K562 (cell line): ENCODE measurements around the gene SPTBN4. TPM values are rescaled to one million over a fixed set of nuclear protein-coding genes. Genes with fewer than 3 reads are reported as not detected.

Experiments
- ATAC-seq: fragments of 200-7000 bp; cut with Tn5 transposase; 3 replicates; pipeline ENCODE4 v1.9.1; 2020; ENCODE audit warnings: moderate library complexity
- BruUV-seq: library from RNA; stranded (reverse); fragments of 400-500 nt; replicated peaks from 2 replicates; lab custom pipeline; 2021; lab: Mats Ljungman, UMichigan
- CTCF ChIA-PET: fragments of 300-600 bp; formaldehyde crosslinking; extraction: SDS; loops from one replicate; lab custom pipeline; 2021; ENCODE audit warnings: low intra/inter-chr PET ratio; lab: Yijun Ruan, JAX
- POLR2A ChIA-PET: fragments of 300-600, 350-650 bp; sonication (Branson Sonifier 250); formaldehyde crosslinking; extraction: SDS; loops from one replicate; lab custom pipeline; 2021; ENCODE audit warnings: antibody characterized with exemption, inconsistent platforms; lab: Yijun Ruan, JAX
- DNase-seq, 4 experiments: peaks; one replicate each; pipeline versions ENCODE4 v3.0.0 to v3.0.0-alpha.2; 2011 to 2018; ENCODE audit warnings: low spot score in 3 of 4, mixed read lengths in 3 of 4; ENCODE audit errors: extremely low read depth in 1 of 4
- FAIRE-seq: peaks from 2 replicates; lab custom pipeline; 2011; peaks lifted over from hg19 to GRCh38; lab: Jason Lieb, UNC
- H2AFZ ChIP-seq: 2 replicates; pipeline ENCODE4 v1.6.0; 2011; ENCODE audit warnings: low read depth, low read length, control low read depth, inconsistent platforms
- H3K27ac ChIP-seq: fragments of 200-600 bp; 3 replicates; pipeline ENCODE4 v1.8.0; 2011; ENCODE audit warnings: low read depth, mild to moderate bottlenecking, control low read depth, inconsistent platforms, low read length, moderate library complexity, mixed read lengths; ENCODE audit errors: extremely low read depth
- H3K27me3 ChIP-seq, 2 experiments: fragments of 300-600 bp in 1 of 2; 2 replicates in 1 of 2; 3 replicates in 1 of 2; pipeline versions ENCODE4 v1.6.0 to v1.8.0; 2011; ENCODE audit warnings: inconsistent platforms in 2 of 2, low read length in 2 of 2, mild to moderate bottlenecking in 1 of 2, mixed read lengths in 1 of 2, moderate library complexity in 1 of 2; ENCODE audit not compliant: control insufficient read depth in 2 of 2, insufficient read depth in 2 of 2
- H3K36me3 ChIP-seq: fragments of 300-600 bp; 3 replicates; pipeline ENCODE4 v1.8.0; 2011; ENCODE audit warnings: mild to moderate bottlenecking, low read length, inconsistent platforms; ENCODE audit not compliant: control insufficient read depth, insufficient read depth
- H3K4me1 ChIP-seq, 2 experiments: fragments of 200-600 bp in 1 of 2; replicated peaks in 1 of 2; 2 replicates in 1 of 2; 3 replicates in 1 of 2; pipeline versions ENCODE4 v1.5.1 to v1.8.0; 2011; ENCODE audit warnings: inconsistent platforms in 2 of 2, low read length in 2 of 2, mild to moderate bottlenecking in 1 of 2, mixed read lengths in 1 of 2, moderate library complexity in 1 of 2; ENCODE audit not compliant: control insufficient read depth in 2 of 2, insufficient read depth in 2 of 2
- H3K4me2 ChIP-seq: 2 replicates; pipeline ENCODE4 v1.6.1; 2011; ENCODE audit warnings: low read length, control low read depth, inconsistent platforms, mixed read lengths; ENCODE audit not compliant: insufficient read depth
- H3K4me3 ChIP-seq: fragments of 200-600 bp; sonication (generic), shearing (Covaris generic); 2 replicates; pipeline ENCODE4 v1.5.1; 2016; ENCODE audit warnings: control low read depth, inconsistent platforms
- H3K79me2 ChIP-seq: fragments of 200-600 bp; 3 replicates; pipeline ENCODE4 v1.8.0; 2011; ENCODE audit warnings: low read length, inconsistent platforms; ENCODE audit not compliant: control insufficient read depth, insufficient read depth
- H3K9ac ChIP-seq, 2 experiments: 2 replicates each; pipeline versions ENCODE4 v1.6.0 to v1.6.1; 2011; ENCODE audit warnings: low read depth in 2 of 2, low read length in 2 of 2, control low read depth in 1 of 2, inconsistent platforms in 1 of 2, mild to moderate bottlenecking in 1 of 2, mixed read lengths in 1 of 2; ENCODE audit not compliant: insufficient read depth in 1 of 2
- H3K9me1 ChIP-seq: one replicate; pipeline ENCODE4 v1.6.0; 2011; ENCODE audit warnings: inconsistent platforms, mild to moderate bottlenecking, low read length, moderate library complexity; ENCODE audit not compliant: control insufficient read depth, insufficient read depth
- H3K9me3 ChIP-seq: replicated peaks from 2 replicates; pipeline ENCODE4 v1.5.1; 2011; ENCODE audit warnings: low read depth, low read length, inconsistent platforms; ENCODE audit not compliant: control insufficient read depth, insufficient read depth
- H4K20me1 ChIP-seq: replicated peaks from 2 replicates; pipeline ENCODE4 v1.6.1; 2011; ENCODE audit warnings: low read length, inconsistent platforms, mixed read lengths; ENCODE audit not compliant: control insufficient read depth, insufficient read depth
- CCNT2 ChIP-seq: IDR thresholded peaks from 2 replicates; pipeline ENCODE4 v1.6.1; 2011; ENCODE audit warnings: borderline replicate concordance, low read depth, mild to moderate bottlenecking, moderate library complexity, mixed read lengths, low read length; ENCODE audit not compliant: insufficient read length; ENCODE audit errors: extremely low read depth
- E2F6 ChIP-seq, 2 experiments: IDR thresholded peaks; 2 replicates each; pipeline ENCODE4 v1.6.1; 2011; ENCODE audit warnings: borderline replicate concordance in 1 of 2, control low read depth in 1 of 2, low read depth in 1 of 2, low read length in 1 of 2, mild to moderate bottlenecking in 1 of 2, mixed read lengths in 1 of 2, moderate library complexity in 1 of 2; ENCODE audit not compliant: insufficient read depth in 1 of 2, insufficient read length in 1 of 2, poor library complexity in 1 of 2, severe bottlenecking in 1 of 2; ENCODE audit errors: extremely low read depth in 1 of 2
- FUS ChIP-seq: fragments of 200-400 bp; formaldehyde crosslinking; optimal IDR thresholded peaks from 2 replicates; pipeline ENCODE3; 2017; ENCODE audit warnings: low read depth, low read length
- LCOR ChIP-seq: sonication (generic); formaldehyde crosslinking; IDR thresholded peaks from 2 replicates; pipeline ENCODE4 v1.8.0; 2022; ENCODE audit warnings: mild to moderate bottlenecking, missing genetic modification reagents
- MCM3 ChIP-seq: fragments of 450-650 bp; IDR thresholded peaks from 2 replicates; pipeline ENCODE4 v1.6.1; 2016
- PHTF2 ChIP-seq: fragments of 250-450 bp; sonication (Bioruptor Pico); IDR thresholded peaks from 2 replicates; pipeline ENCODE4 v1.5.0; 2021; ENCODE audit warnings: mild to moderate bottlenecking
- POLR2G ChIP-seq: fragments of 200-400 bp; formaldehyde crosslinking; IDR thresholded peaks from 2 replicates; pipeline ENCODE4 v1.6.1; 2017; ENCODE audit warnings: low read depth, mild to moderate bottlenecking, antibody characterized with exemption, low read length, moderate library complexity
- TRIM25 ChIP-seq: fragments of 450-650 bp; IDR thresholded peaks from 2 replicates; pipeline ENCODE4 v1.7.0; 2016; ENCODE audit warnings: borderline replicate concordance
- YY1 ChIP-seq, 3 experiments: IDR thresholded peaks; 2 replicates each; pipeline ENCODE4 v1.6.1; 2011; ENCODE audit warnings: low read length in 2 of 3, mild to moderate bottlenecking in 2 of 3, moderate library complexity in 2 of 3, borderline replicate concordance in 1 of 3, control low read depth in 1 of 3, low read depth in 1 of 3; ENCODE audit not compliant: insufficient read depth in 3 of 3, insufficient replicate concordance in 2 of 3, control insufficient read depth in 1 of 3, insufficient read length in 1 of 3; ENCODE audit errors: extremely low read depth in 1 of 3
- ZBTB7A ChIP-seq: IDR thresholded peaks from 2 replicates; pipeline ENCODE4 v1.6.1; 2011; ENCODE audit warnings: low read depth, mild to moderate bottlenecking, low read length, moderate library complexity, borderline replicate concordance; ENCODE audit not compliant: control insufficient read depth
- ZNF121 ChIP-seq: sonication (generic); formaldehyde crosslinking; conservative IDR thresholded peaks from 2 replicates; pipeline ENCODE4 v1.8.0; 2022; ENCODE audit warnings: missing genetic modification reagents
- WGBS: fragments of 100-300 bp; shearing (Covaris generic); methylation state at CpG from one replicate; pipeline ENCODE4 v1.1.6; 2016; ENCODE audit warnings: low coverage, mixed read lengths; ENCODE audit not compliant: insufficient coverage; ENCODE audit errors: missing lambda C conversion rate; 5-methylcytosine and 5-hydroxymethylcytosine counted together
- in situ Hi-C: fragments of 300-500 bp; cut with MboI; formaldehyde crosslinking; loops from 4 replicates; pipeline ENCODE4 v1.15.0; 2018; ENCODE audit warnings: inconsistent platforms, mixed read lengths
- intact Hi-C: fragments of 100-400 bp; cut with micrococcal nuclease; formaldehyde crosslinking; loops from 2 replicates; pipeline ENCODE4 v1.14.2; 2022
- polyA plus RNA-seq, 8 experiments: library from polyadenylated mRNA; depleted of rRNA in 4 of 8; stranded (reverse) in 5 of 8; unstranded in 3 of 8; fragments of >200 nt; fragmentation: Nextera tagmentation in 2 of 8; fragmentation: Illumina TruSeq in 1 of 8; extraction: Ambion mirVana in 2 of 8; extraction: Trizol in 1 of 8; gene quantifications; 2 replicates each; pipeline versions ENCODE4 v1.2.1 to v1.2.3, GENCODE V29; 2011 to 2014; ENCODE audit warnings: inconsistent platforms in 1 of 8, missing spikeins in 1 of 8
- total RNA-seq, 7 experiments: library from RNA; depleted of rRNA in 6 of 7; stranded (reverse); fragments of >200 nt in 6 of 7; fragmentation: Illumina TruSeq in 2 of 7; extraction: Trizol in 2 of 7; gene quantifications; 2 replicates each; pipeline versions ENCODE4 v1.2.1 to v1.2.3, GENCODE V29; 2011 to 2021; ENCODE audit warnings: low replicate concordance in 1 of 7

The SPTBN4 gene
- total and polyA plus RNA-seq, 9 of the 15 experiments (the other 6 are each of a cell fraction or from before 2014, with no cell fraction given), result 0.01 to 1.5 (median 0.86) TPM

GRCh38 chr19:40486017-40486416 lies 19.2 kb downstream of the SPTBN4 start:
- no peaks in the 10 kb centered on the region for H3K27me3 ChIP-seq
- no peak overlapping the region for H3K9ac ChIP-seq
- intact Hi-C loops, result no loop called here
- CTCF ChIA-PET, result interaction anchor here (0.7 kb wide), 1 partner anchor 1641 kb away, joined by 5 read pairs; no protein-coding TSS in a partner anchor
- ATAC-seq, result no peak
- H3K9me1 ChIP-seq, result no peaks in the 10 kb centered on the region
- H3K4me1 ChIP-seq, result peaks cover 4 to 25% of the 10 kb centered on the region in 2 experiments
- H3K36me3 ChIP-seq, result no peaks in the 10 kb centered on the region
- H3K4me3 ChIP-seq, result no peak overlapping the region
- WGBS, result 90% methylated on average over 2 of the region's 3 CpGs
- H4K20me1 ChIP-seq, result no peaks in the 10 kb centered on the region
- in situ Hi-C loops, result no loop called here
- peak; percentile 83 for TF ChIP-seq ZNF121 (CRISPR knock-in tag)
- TF ChIP-seq CCNT2, result no peak
- TF ChIP-seq, all 486 proteins: peak for 1
- Histone ChIP-seq H3K79me2 (no peaks in the 10 kb centered on the region), H2AFZ (no peak overlapping the region), H3K9me3 (no peaks in the 10 kb centered on the region), H3K27ac (no peak overlapping the region), H3K4me2 (no peak overlapping the region)
- POLR2A ChIA-PET, result interaction anchor here (0.8 to 2.0 kb wide), 2 partner anchors 16 to 21 kb away, joined by 3 to 8 read pairs; partner anchors contain the start of gene BLVRB
- FAIRE-seq (no peak), DNase-seq (no peak)
- BruUV-seq, result no TSS peak

GRCh38 chr19:40489882-40490230 lies 23.1 kb downstream of the SPTBN4 start:
- no peak for FAIRE-seq
- intact Hi-C loops, result no loop called here
- BruUV-seq, result no TSS peak
- Histone ChIP-seq H3K4me1 (peaks cover 4 to 25% of the 10 kb centered on the region in 2 experiments), H2AFZ (peak overlapping the region; percentile 99), H3K36me3 (no peaks in the 10 kb centered on the region), H3K27ac (peak overlapping the region; percentile 86), H3K4me2 (peak overlapping the region; percentile 93), H4K20me1 (no peaks in the 10 kb centered on the region), H3K9me3 (no peaks in the 10 kb centered on the region), H3K9me1 (peaks cover 3% of the 10 kb centered on the region), H3K79me2 (no peaks in the 10 kb centered on the region), H3K27me3 (no peaks in the 10 kb centered on the region), H3K4me3 (peak overlapping the region; percentile 66), H3K9ac (peak overlapping the region; percentile 71 to 86)
- peak; percentile 71 for ATAC-seq
- 4% methylated on average over 19 of the region's 25 CpGs for WGBS
- POLR2A ChIA-PET, result interaction anchor here (1.0 to 1.6 kb wide), 5 partner anchors 12 to 86 kb away, joined by 3 to 6 read pairs (median 4); partner anchors contain the start of gene BLVRB
- in situ Hi-C loops, result no loop called here
- CTCF ChIA-PET, result no interaction called here
- no peak for DNase-seq
- TF ChIP-seq ZBTB7A, result peak; percentile 95
- TF ChIP-seq YY1 (IDR thresholded peaks at IDR 0.05; ENCODE audit: borderline replicate concordance in 1 of 3, control insufficient read depth in 1 of 3, extremely low read depth in 1 of 3, insufficient read depth in 3 of 3, insufficient read length in 1 of 3, insufficient replicate concordance in 2 of 3, low read depth in 1 of 3, low read length in 2 of 3), result peak in 1 of 3 experiments; percentile 29
- no peak for TF ChIP-seq TRIM25
- TF ChIP-seq LCOR (CRISPR knock-in tag), result peak; percentile 5; the same call in 1 of the 2 replicates
- no peak for TF ChIP-seq MCM3
- peak; percentile 58; the same call in 1 of the 2 replicates for TF ChIP-seq POLR2G
- TF ChIP-seq FUS, result no peak
- no peak for TF ChIP-seq PHTF2 (CRISPR knock-in tag)
- peak in 1 of 2 experiments; percentile 15 for TF ChIP-seq E2F6 (IDR thresholded peaks at IDR 0.05; ENCODE audit: borderline replicate concordance in 1 of 2, extremely low read depth in 1 of 2, insufficient read depth in 1 of 2, insufficient read length in 1 of 2, low read depth in 1 of 2, low read length in 1 of 2, poor library complexity in 1 of 2, severe bottlenecking in 1 of 2)
